NK-92 (cell line): Measurements from ENCODE around the gene PLRG1.
"Not testable (repeated sequence)": the region's sequence is repeated elsewhere in the genome, so short reads cannot be mapped to it uniquely, and the experiment has no call there.

Source experiments
- DNase-seq: peaks from one replicate; lab custom pipeline; 2025; ENCODE audit not compliant: unreplicated experiment; lab: John Stamatoyannopoulos, UW

The PLRG1 gene

GRCh38 chr4:154549894-154550790 lies at the start of gene PLRG1:
PLRG1 (minus strand) TSS chr4:154550400; CDS start chr4:154550308, 92 bp downstream.
- DNase-seq, result peak; percentile 71

GRCh38 chr4:154597798-154598774 lies 47.9 kb upstream of the PLRG1 start:
- no peak for DNase-seq

GRCh38 chr4:154597281-154597680 lies 47.1 kb upstream of the PLRG1 start:
- not testable (repeated sequence) for DNase-seq

- DNase-seq, result no peak
Measured at GRCh38 chr4:154595807-154596206, 45.6 kb upstream of the PLRG1 start.

- DNase-seq, result not testable (repeated sequence)
Measured at GRCh38 chr4:154594343-154594742, 44.1 kb upstream of the PLRG1 start.

GRCh38 chr4:154593868-154594267 lies 43.7 kb upstream of the PLRG1 start:
- no peak for DNase-seq

GRCh38 chr4:154591890-154592289 lies 41.7 kb upstream of the PLRG1 start:
- no peak for DNase-seq

- DNase-seq, result no peak
Measured at GRCh38 chr4:154590329-154591006, 40.3 kb upstream of the PLRG1 start, which contains the start of gene FGA. FGA (minus strand) TSS chr4:154590742; CDS start chr4:154590687, 55 bp downstream.

- no peak for DNase-seq
Measured at GRCh38 chr4:154589296-154590197, 39.3 kb upstream of the PLRG1 start.

GRCh38 chr4:154588198-154588597 lies 38.0 kb upstream of the PLRG1 start:
- DNase-seq, result no peak

- no peak for DNase-seq
Measured at GRCh38 chr4:154586296-154587033, 36.3 kb upstream of the PLRG1 start.

- no peak for DNase-seq
Measured at GRCh38 chr4:154585369-154586018, 35.3 kb upstream of the PLRG1 start.

GRCh38 chr4:154584259-154584658 lies 34.1 kb upstream of the PLRG1 start:
- DNase-seq, result no peak

- DNase-seq, result no peak
Measured at GRCh38 chr4:154583677-154584076, 33.5 kb upstream of the PLRG1 start.

- no peak for DNase-seq
Measured at GRCh38 chr4:154583230-154583629, 33.0 kb upstream of the PLRG1 start.

GRCh38 chr4:154582723-154583122 lies 32.5 kb upstream of the PLRG1 start:
- DNase-seq, result no peak

GRCh38 chr4:154579927-154580326 lies 29.7 kb upstream of the PLRG1 start:
- no peak for DNase-seq

GRCh38 chr4:154578919-154579318 lies 28.7 kb upstream of the PLRG1 start:
- DNase-seq, result no peak

GRCh38 chr4:154577324-154577723 lies 27.1 kb upstream of the PLRG1 start:
- no peak for DNase-seq
